Uterus (tissue), 4 donors: ENCODE results near the gene CACNA2D2. TPM values are rescaled to one million over a fixed set of nuclear protein-coding genes. Genes with fewer than 3 reads are reported as not detected.

Experiments
- DNase-seq, 2 donors: peaks; one replicate each; pipeline ENCODE4 v3.0.0-alpha.2; 2019 to 2020
- H3K27ac ChIP-seq, 2 donors: fragments of 200-600 bp; sonication (generic); 1 replicate in 1 of 2; 2 replicates in 1 of 2; pipeline ENCODE4 v1.5.1; 2016 to 2018
- H3K27me3 ChIP-seq, 2 donors: fragments of 200-600 bp; sonication (generic); one replicate each; pipeline ENCODE4 v1.5.1; 2018 to 2019; ENCODE audit warnings: control low read depth in 1 of 2
- H3K36me3 ChIP-seq, 2 donors: fragments of 200-600 bp; sonication (generic); one replicate each; pipeline ENCODE4 v1.5.1; 2019; ENCODE audit warnings: control low read depth in 1 of 2
- H3K4me1 ChIP-seq, 2 donors: fragments of 200-600 bp; sonication (generic); one replicate each; pipeline ENCODE4 v1.5.1; 2018 to 2019; ENCODE audit warnings: control low read depth in 1 of 2
- H3K4me3 ChIP-seq, 2 donors: fragments of 200-600 bp; sonication (generic); 1 replicate in 1 of 2; 2 replicates in 1 of 2; pipeline ENCODE4 v1.5.1; 2018 to 2019; ENCODE audit warnings: mild to moderate bottlenecking in 1 of 2
- H3K9me3 ChIP-seq, 2 donors: fragments of 200-600 bp; sonication (generic); one replicate each; pipeline ENCODE4 v1.5.1; 2019; ENCODE audit warnings: control low read depth in 1 of 2
- CTCF ChIP-seq, 4 experiments: fragments of 200-600 bp in 2 of 4; fragments of 450-650 bp in 2 of 4; sonication (generic) in 2 of 4; IDR thresholded peaks; one replicate each; pipeline ENCODE4 v1.5.1; 2016 to 2019; ENCODE audit warnings: antibody characterized with exemption in 4 of 4, mild to moderate bottlenecking in 2 of 4, moderate library complexity in 1 of 4
- POLR2A ChIP-seq, 2 donors: fragments of 450-650 bp; IDR thresholded peaks; one replicate each; pipeline ENCODE4 v1.6.1; 2016; ENCODE audit warnings: antibody characterized with exemption in 2 of 2, mild to moderate bottlenecking in 1 of 2, moderate library complexity in 1 of 2
- intact Hi-C: fragments of 100-400 bp; cut with DNase I; formaldehyde crosslinking; loops from one replicate; pipeline ENCODE4 v1.15.1; 2023; ENCODE audit warnings: low total_unique reads
- total RNA-seq, 4 donors: library from RNA; depleted of rRNA in 3 of 4; stranded (reverse); fragments of >200 nt in 3 of 4; gene quantifications; one replicate each; pipeline versions ENCODE4 v1.1.0 to v1.2.4, GENCODE V29; 2014 to 2023
- donor health status: DM: yes; HTN: yes; CAD: no.

The CACNA2D2 gene
- total RNA-seq, 4 donors from 2014 or later, result under 0.01 to 6.1 (median 5.3) TPM; not detected in 1

GRCh38 chr3:50442945-50443579 is 60.4 kb downstream of the CACNA2D2 start:
- intact Hi-C loops, result no loop called here
- no peak for TF ChIP-seq POLR2A (IDR thresholded peaks at IDR 0.05)
- TF ChIP-seq CTCF (IDR thresholded peaks at IDR 0.05), result no peak
- no peak overlapping the region for H3K27ac ChIP-seq
- DNase-seq, result no peak
- no peaks in the 10 kb centered on the region for H3K4me1 ChIP-seq
- no peaks in the 10 kb centered on the region for H3K9me3 ChIP-seq
- no peaks in the 10 kb centered on the region for H3K36me3 ChIP-seq
- H3K27me3 ChIP-seq, result no peaks in the 10 kb centered on the region
- H3K4me3 ChIP-seq, result no peak overlapping the region

GRCh38 chr3:50441424-50442217 is 61.8 kb downstream of the CACNA2D2 start:
- TF ChIP-seq POLR2A (IDR thresholded peaks at IDR 0.05) (no peak), CTCF (IDR thresholded peaks at IDR 0.05) (no peak)
- H3K4me1 ChIP-seq, result no peaks in the 10 kb centered on the region
- H3K27me3 ChIP-seq, result no peaks in the 10 kb centered on the region
- H3K27ac ChIP-seq, result no peak overlapping the region
- H3K9me3 ChIP-seq, result no peaks in the 10 kb centered on the region
- no peak for DNase-seq
- no peaks in the 10 kb centered on the region for H3K36me3 ChIP-seq
- H3K4me3 ChIP-seq, result no peak overlapping the region
- intact Hi-C loops, result no loop called here

DNA sequence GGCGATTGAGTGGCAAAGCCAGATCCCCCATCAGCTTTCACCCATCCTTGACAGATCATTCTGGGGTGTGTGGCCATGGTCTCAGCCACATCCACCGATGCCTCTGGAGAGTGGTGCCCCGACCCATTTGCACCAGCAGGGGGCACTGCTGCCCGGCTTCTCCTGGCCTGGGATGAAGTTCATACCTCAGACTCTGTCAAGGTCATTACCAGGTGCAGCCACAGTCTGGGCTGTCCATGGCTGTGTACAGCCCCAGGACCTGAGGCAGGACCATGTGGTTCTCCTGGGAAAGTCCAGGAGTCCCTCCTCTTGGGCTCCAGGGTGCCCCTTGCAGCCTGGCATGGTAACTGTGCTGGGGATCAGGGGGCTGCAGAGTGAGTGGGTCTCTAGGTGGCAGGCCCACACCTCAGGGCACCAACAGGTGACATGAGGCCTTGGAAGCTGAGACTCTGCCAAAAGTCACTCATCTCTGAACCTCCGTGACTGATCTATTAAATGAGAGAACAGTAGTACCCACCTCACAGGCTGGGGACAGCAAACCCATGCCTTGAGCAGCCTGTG is 67.2 kb downstream of the CACNA2D2 start:
- Histone ChIP-seq H3K27ac (no peak overlapping the region), H3K27me3 (no peaks in the 10 kb centered on the region), H3K4me1 (no peaks in the 10 kb centered on the region), H3K36me3 (no peaks in the 10 kb centered on the region), H3K9me3 (no peaks in the 10 kb centered on the region), H3K4me3 (no peak overlapping the region)
- TF ChIP-seq CTCF (IDR thresholded peaks at IDR 0.05), result peak; percentile 40 to 54 (median 48)
- no peak for TF ChIP-seq POLR2A (IDR thresholded peaks at IDR 0.05)
- intact Hi-C loops, result no loop called here
- peak; percentile 32 to 50 for DNase-seq

DNA sequence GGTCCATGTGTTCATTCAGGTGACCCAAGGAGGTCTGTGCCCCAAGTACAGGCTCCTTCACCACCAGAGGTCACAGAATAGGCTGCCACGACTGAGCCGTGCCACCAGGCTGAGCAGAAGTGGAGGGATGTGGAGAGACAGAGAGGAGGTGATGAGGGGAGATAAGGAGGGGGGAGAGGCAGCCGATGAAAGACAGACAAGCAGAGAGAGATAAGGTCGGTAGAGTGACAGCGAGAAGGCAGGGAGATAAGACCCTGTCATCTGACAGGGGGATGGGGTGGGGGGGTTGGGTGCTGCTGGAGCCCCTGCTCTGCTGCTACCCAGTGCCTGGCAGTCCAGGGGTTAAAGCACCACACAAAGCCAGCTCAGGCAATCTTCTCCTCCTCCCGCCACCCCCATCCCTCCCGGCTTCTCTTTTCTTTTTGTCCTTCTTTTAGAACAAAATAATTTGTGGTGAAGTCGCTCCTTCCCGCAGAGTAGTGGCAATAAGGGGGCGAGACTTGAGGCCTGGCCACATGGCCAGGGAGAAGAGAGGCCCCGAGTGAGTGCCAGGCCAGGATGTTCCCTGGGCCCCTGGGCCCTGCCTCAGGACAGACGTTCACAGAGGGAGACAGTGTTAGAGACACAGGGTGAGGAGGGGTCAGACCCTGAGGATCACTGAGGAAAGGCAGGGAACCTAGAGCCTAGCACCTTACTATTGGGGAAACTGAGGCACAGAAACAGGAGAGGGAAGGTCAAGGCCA is 67.9 kb downstream of the CACNA2D2 start:
- Histone ChIP-seq H3K4me1 (no peaks in the 10 kb centered on the region), H3K27ac (no peak overlapping the region), H3K9me3 (no peaks in the 10 kb centered on the region), H3K4me3 (no peak overlapping the region), H3K36me3 (no peaks in the 10 kb centered on the region), H3K27me3 (no peaks in the 10 kb centered on the region)
- no peak for DNase-seq
- TF ChIP-seq CTCF (IDR thresholded peaks at IDR 0.05) (no peak), POLR2A (IDR thresholded peaks at IDR 0.05) (no peak)
- intact Hi-C loops, result no loop called here
